GM19238 (cell line): ENCODE measurements around the gene CENPC.
"Not testable (repeated sequence)": the region's sequence is repeated elsewhere in the genome, so short reads cannot be mapped to it uniquely, and the experiment has no call there.

Experiments
- DNase-seq: peaks from one replicate; pipeline ENCODE4 v3.0.0; 2011; ENCODE audit warnings: low spot score; ENCODE audit not compliant: insufficient read length

CENPC gene

GRCh38 chr4:67475155-67475554 is 70.1 kb downstream of the CENPC start:
- DNase-seq = no peak

- DNase-seq = no peak
Observed at GRCh38 chr4:67470871-67471270, 74.4 kb downstream of the CENPC start.

GRCh38 chr4:67468830-67469229 is 76.5 kb downstream of the CENPC start:
- no peak for DNase-seq

GRCh38 chr4:67466751-67467150 is 78.6 kb downstream of the CENPC start:
- DNase-seq = no peak

- DNase-seq = no peak
Observed at GRCh38 chr4:67465763-67466052, 79.6 kb downstream of the CENPC start.

- no peak for DNase-seq
Observed at GRCh38 chr4:67465032-67465762, 80.1 kb downstream of the CENPC start.

GRCh38 chr4:67460574-67460973 is 84.7 kb downstream of the CENPC start:
- no peak for DNase-seq

GRCh38 chr4:67459164-67459563 is 86.1 kb downstream of the CENPC start:
- no peak for DNase-seq

GRCh38 chr4:67456577-67457196 is 88.6 kb downstream of the CENPC start:
- no peak for DNase-seq

GRCh38 chr4:67452846-67453205 is 92.5 kb downstream of the CENPC start:
- DNase-seq = not testable (repeated sequence)

GRCh38 chr4:67452100-67452845 is 93.0 kb downstream of the CENPC start:
- DNase-seq = no peak

- no peak for DNase-seq
Observed at GRCh38 chr4:67451464-67451863, 93.8 kb downstream of the CENPC start.

GRCh38 chr4:67448621-67449020 is 96.7 kb downstream of the CENPC start:
- no peak for DNase-seq

GRCh38 chr4:67447873-67448272 is 97.4 kb downstream of the CENPC start:
- DNase-seq = no peak

GRCh38 chr4:67446811-67447210 is 98.5 kb downstream of the CENPC start:
- DNase-seq = no peak

GRCh38 chr4:67445881-67446280 is 99.4 kb downstream of the CENPC start:
- DNase-seq = not testable (repeated sequence)

GRCh38 chr4:67438975-67439374 is 106.3 kb downstream of the CENPC start:
- no peak for DNase-seq

- no peak for DNase-seq
Observed at GRCh38 chr4:67437974-67438713, 107.2 kb downstream of the CENPC start.

- DNase-seq = no peak
Observed at GRCh38 chr4:67436742-67437141, 108.6 kb downstream of the CENPC start.

- no peak for DNase-seq
Observed at GRCh38 chr4:67430989-67431388, 114.3 kb downstream of the CENPC start.

GRCh38 chr4:67428819-67429218 is 116.5 kb downstream of the CENPC start:
- no peak for DNase-seq
